Activated T-helper 9 cell treated with anti-CD3 and anti-CD28 coated beads, Interleukin-2, amount 50 U/mL, for 16 hours (primary cell): ENCODE measurements around the gene HS3ST6.
"Not testable (repeated sequence)": the region's sequence is repeated elsewhere in the genome, so short reads cannot be mapped to it uniquely, and the experiment has no call there.

ENCODE experiments used
- DNase-seq: peaks from one replicate; pipeline ENCODE4 v3.0.0-alpha.2; 2020; ENCODE audit warnings: low read depth

HS3ST6 gene

DNA sequence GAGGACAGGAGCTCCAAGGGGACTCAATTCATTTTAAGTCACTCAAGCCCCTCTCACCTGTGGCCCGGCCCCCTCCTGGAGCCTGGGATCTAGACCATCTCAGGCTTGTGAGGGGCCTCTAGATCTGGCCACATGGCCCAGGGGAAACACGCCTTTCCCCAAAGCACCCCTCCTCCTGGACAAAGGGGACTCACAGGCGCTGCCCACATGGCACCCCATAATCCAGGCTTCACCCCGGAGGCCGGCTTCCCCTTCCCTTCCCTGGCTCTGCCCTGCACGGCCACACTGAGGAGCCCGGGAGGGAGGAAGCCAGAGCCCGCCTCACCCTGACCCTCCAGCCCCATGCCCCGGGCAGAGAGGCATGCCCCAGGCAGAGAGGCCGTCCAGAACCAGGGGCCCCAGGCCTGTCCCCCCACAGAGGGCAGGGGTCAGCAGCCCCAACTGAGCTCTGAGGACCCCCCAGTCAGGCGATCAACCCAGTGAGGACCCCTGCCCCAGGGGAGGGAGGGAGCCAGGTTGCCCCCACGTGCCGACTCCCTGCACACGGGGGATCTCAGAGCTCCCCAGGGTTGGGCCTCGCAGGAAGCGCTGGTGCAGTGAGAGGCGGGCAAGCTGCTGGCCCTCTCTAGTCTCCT lies 10.9 kb downstream of the HS3ST6 start:
- no peak for DNase-seq

DNA sequence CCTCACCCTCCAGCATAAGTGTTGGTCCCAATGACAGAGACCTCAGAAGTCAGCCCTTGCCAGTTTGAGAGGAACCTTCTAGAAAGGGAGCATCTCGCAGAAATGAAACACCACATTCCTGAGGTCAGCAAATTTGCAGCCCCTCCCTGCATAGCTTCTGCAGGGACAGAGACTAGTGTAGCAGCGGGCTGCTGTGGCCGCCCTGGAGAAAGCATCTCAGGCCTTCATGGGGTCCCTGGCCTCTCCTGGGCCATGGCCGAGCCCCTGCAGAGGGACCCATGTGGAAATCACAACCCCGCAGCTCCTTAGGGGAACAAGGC lies 11.4 kb downstream of the HS3ST6 start:
- no peak for DNase-seq

DNA sequence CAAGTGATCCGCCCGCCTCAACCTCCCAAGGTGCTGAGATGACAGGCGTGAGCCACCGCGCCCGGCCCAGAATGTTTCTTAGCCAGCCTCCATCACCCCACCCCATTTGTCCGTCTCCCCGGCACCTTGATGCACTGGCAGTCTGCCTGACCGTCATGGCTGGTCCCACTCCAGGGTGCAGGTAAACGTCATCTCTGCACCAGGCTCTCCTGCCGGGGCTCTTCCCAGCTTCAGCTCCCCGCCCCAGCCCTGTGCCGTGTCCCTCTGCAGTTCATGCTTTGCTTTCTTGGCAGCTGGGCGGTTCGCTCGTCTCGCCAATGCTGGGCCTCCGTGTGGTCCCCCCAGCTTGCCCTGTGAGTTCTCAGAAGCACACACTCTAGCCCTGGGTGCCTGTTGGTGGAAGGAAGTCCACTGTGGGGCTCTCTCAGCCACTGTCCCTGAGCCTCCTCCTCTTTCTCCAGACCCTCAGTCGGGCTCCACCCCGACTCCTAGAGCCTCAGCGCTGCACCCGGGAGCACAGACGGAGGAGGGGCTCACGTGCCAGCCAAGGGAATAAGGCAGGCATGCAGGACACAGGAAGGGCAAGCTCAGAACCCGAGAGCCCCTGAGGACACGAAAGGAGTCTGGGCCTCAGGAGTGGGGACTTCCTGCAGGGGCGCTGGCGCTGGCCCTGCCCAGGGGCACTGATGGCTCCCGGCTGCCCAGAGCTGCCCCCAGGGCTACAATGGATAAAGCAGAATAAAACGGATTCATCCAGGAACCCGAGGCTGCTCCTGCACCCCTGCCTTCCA lies 12.0 kb downstream of the HS3ST6 start:
- no peak for DNase-seq

DNA sequence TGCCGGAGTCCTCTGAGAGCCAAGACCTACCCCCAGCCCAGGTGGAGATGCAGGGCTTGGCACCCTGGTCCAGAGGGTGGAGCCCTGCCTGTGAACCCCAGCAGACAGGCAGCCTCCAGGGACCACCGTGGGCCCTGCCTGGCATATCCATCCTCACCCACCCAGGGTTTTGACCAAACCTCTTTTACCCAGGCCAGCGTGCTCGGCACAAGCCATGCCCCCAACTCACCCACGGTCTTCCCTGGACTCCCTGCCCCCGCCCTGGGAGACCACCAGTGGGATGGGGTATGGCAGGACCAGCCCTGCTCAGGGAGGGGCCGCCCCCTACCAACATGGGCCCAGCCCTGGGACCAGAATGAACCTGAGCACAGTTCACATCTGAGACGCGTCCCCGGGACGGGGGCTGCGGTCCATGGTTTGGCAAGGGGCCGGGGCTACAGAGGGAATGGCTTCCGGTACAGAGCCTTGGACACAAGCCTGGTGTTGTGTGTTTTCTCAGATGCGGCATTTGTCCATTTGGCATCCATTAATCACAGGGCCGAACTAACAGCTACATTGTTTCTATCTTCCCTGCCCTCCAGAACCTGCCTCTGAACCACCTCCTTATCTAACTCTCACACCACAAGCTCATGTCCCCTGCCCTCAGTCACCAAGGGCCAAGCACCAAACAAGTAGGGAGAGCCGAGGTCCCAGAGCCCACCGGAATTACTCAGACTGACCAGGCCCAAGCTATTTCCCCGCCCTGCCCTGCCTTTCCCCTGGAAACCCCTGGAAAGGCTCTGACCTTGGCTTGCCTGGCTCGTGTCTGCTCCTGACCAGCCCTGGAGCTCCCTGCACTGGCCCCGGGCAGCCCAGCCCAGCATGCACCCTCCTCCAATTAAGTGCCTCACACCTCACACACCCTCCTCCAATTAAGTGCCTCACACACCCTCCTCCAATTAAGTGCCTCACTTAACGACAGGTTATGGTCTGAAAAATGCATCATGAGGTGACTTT lies 14.1 kb downstream of the HS3ST6 start:
- no peak for DNase-seq

DNA sequence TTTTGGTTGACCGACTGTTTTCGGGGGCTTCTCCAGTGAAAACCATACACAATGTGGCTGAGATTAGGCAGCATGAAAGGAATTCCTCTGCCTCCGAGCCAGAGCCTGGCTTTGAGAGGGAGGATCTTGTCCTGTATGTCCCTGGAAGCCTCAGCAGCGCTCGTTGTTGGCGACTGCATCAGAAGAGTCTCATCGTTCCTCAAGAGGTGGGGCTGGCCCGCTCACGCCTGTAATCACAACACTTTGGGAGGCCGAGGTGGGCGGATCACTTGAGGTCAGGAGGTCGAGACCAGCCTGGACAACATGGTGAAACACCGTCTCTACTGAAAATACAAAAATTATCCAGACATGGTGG lies 15.0 kb downstream of the HS3ST6 start:
- no peak for DNase-seq

DNA sequence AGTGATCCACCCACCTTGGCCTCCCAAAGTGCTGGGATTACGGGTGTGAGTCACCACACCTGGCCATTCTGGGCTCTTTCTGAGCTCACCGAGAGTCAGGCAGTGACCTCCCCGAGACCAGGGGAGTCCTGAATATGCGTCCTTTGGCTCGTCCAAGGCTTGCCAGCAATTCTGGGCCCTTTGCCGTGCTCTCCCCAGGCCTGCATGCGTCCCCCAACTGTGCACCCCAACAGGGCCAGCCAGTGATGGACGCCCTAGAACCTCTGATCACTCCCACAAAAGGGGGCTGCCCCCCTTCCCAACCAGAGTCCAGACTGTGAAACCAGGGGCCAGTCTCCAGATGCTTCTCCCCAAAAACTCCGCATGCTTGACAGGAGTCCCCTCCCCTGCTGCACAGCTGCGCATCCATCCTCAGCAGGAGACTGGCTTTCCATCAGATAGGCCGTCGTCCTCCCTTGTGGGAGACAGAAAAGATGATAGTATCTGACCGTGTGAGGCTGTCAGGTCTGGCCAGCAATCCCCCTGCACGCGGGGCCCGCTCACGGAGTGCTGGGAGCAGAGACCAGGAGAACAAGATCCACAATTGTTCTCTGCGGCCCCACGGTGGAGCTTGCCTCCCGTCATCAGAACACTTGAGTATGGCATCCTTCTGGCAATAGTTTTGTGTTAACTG lies 15.5 kb downstream of the HS3ST6 start:
- DNase-seq: no peak

DNA sequence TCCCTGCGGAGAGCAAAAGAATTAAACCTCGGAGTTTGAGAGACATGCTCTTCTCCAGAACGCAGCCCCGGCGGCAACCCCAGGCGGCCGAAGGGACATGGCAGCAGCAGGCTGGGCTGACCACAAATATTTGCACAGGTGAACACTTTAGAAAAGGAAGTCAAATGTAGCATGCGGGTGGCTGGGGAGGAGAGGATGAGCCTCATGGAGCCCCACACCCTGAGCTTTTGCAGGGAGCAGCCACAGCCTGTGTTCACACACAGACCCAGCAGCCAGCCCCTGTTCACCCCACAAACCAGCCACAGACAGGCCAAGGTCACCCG lies 17.8 kb downstream of the HS3ST6 start:
- DNase-seq: no peak

DNA sequence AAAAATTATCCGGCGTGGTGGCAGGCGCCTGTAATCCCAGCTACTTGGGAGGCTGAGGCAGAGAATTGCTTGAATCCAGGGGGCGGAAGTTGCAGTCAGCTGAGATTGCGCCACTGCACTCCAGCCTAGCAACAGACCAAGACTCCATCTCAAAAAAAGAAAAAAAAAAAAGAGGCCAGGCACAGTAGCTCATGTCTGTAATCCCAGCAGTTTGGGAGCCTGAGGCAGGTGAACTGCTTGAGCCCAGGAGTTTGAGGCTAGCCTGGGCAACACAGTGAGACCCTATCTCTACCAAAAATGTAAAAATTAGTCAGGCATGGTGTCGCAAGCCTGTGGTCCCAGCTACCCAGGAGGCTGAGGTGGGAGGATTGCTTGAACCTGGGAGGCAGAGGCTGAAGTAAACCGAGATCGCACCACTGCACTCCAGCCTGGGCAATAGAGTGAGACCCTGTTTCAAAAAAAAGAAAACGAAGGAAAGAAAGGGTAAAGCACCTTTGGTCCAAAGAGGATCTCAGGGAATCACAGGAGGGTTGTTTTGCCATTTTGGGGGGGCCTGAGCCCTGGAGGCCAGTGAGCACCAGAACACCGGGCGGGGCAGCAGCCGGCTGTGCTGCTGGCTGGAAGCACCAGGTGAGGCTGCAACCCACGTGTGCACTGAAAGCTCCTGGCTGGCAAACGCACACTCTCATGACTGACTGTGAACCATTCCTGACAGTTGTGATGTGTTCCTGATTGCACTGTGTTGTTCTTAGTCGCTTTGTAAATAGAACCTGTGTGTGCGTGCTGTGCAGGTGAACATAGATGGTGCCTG lies 18.4 kb downstream of the HS3ST6 start:
- no peak for DNase-seq

DNA sequence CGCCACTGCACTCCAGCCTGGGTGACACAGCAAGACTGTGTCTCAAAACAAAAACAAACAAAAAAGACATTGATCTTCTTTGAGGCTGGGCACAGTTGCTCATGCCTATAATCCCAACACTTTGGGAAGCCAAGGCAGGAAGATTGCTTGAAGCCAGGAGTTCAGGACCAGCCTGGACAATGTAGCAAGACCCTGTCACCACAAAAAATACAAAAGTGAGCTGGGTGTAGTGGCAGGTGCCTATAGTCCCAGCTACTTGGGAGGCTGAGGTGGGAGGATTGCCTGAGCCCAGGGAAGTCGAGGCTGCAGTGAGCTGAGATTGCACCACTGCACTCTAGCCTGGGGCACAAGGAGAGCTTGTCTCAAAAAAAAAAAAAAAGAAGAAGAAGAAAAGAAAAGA lies 20.5 kb downstream of the HS3ST6 start:
- DNase-seq: not testable (repeated sequence)

DNA sequence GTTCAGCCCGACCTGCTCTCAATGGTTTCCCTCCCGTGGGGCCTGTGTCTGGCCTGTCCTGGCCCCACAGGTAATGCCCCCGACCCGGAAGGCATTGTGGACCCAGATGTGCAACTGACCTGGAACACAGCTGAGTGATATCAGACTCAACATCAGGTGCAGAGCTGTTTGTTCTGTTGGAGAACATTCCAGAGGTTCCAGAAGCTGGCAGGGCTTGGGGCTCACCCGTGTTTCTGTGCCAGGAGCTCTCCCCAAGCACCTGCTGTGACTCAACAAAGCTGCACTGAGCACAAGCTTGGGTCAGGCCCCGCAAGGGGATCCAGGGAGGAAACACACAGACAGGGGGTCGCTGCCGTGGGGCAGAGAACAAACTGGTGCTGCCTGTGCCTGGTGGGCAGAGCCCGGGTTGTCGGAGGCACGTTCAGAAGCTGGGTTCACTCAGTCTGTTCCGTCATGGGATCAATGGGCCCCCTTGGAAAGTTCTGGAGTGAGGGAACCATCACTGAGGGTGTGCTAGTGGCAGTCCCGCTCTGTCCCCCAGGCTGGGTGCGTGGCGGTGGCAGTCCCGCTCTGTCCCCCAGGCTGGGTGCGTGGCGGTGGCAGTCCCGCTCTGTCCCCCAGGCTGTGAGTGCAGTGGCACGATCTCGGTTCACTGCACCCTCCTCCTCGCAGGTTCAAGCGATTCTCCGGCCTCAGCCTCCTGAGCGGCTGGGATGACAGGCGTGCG lies 22.1 kb downstream of the HS3ST6 start:
- DNase-seq: no peak

DNA sequence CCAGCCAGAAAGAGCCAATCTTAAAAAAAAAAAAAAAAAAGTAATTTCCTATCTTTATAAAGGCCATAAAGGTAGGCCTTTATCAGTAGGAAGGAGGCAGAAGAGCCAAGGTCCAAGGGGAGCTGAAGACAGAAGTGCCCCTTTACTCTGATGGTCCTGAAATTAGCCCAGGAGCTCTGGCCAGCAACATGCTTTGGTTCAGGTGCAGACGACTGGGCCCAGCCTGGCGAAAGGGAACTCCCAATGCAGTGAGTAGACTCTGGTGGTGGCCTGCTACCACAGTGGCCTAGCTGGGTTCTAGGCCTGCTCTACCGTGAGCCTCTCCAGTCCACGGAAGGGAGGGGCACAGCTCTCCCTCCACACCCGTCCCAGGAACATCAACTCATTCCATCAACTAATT lies 23.1 kb downstream of the HS3ST6 start:
- DNase-seq: no peak

DNA sequence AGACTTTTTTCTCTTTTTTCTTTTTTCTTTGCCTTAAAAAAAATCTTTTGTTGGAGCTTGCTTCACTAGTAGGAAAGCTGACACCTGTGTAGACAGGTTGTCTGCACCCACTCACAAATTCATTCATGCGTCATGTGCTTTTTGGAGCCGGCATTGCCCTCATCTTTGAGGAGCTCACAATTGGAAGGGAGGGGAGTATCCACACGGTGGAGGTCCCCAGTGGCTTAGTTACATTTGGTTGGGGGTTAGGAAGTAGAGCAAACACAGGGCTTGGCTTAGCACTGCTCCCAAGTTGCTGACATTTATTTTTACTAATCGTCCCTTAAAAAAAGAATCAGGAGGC lies 27.5 kb downstream of the HS3ST6 start:
- DNase-seq: no peak

DNA sequence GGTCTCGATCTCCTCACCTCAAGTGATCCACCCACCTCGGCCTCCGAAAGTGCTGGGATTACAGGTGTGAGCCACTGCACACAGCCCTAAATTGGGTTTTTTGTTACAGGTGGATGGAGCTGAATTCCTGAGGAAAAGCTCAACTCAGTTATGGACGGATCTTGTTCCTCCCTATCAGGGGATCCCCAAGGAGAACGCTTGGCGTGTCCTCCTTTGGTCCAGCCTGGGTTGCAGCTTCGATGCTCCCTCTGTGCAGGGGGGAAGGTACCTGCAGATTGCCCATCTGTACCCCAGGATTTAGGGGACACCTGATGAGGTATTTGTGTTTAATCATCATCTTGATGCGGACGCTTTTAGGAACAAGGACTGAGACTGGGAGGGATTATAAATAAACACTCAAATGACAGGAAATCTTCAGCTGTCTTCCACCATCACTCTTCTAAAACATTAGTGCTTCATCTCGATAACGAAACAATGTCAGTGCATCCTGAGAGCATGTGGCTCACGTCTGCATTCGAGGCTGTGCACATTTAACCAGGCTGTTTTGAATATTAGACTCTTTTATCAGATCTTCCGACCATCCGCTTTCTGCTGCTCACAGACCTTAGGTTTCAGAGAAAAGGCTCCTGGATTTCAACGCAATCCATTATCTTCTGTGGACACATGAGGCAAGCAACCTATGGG lies 28.0 kb downstream of the HS3ST6 start:
- no peak for DNase-seq

DNA sequence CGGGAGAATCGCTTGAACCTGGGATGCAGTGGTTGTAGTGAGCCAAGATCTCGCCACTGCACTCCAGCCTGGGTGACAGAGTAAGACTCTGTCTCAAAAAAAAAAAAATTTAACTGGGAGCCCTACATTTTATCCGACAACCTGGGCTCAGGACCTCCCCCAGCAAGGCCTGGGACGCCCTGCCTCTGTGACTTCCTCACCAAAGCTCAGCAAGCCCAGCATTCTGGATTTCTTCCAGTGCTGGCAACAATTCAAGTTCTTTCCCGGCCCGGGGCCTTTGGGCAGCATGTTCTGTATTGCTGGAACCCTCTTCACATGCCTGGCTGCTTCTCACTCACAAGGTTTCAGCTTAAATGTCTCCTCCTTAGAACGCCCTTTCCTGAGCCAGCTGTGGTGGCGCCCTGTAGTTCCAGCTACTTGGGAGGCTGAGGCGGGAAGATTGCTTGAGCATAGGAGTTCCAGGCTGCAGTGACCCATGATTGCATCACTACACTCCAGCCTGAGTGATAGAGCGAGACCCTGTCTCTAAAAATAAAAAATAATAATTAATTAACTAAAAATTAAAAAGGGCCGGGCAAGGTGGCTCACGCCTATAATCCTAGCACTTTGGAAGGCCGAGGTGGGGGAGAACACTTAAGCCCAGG lies 30.4 kb downstream of the HS3ST6 start:
- DNase-seq: no peak

DNA sequence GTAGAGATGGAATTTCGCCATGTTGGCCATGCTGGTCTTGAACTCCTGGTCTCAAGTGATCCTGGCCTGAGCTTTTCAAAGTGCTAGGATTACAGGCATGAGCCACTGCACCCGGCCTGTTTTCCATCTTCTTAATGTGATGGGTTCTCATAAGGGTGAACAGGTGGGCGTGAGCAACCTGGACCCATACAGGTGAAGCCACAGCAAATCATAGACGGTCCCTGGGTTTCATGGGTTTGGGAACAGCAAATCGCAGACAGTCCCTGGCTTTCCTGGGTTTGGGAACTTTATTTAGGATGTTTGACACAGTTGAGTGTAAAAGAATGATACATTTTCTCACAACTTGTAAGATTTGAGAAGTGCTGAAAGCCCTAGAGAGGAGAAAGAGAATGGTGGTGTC lies 33.3 kb downstream of the HS3ST6 start:
- DNase-seq: no peak

DNA sequence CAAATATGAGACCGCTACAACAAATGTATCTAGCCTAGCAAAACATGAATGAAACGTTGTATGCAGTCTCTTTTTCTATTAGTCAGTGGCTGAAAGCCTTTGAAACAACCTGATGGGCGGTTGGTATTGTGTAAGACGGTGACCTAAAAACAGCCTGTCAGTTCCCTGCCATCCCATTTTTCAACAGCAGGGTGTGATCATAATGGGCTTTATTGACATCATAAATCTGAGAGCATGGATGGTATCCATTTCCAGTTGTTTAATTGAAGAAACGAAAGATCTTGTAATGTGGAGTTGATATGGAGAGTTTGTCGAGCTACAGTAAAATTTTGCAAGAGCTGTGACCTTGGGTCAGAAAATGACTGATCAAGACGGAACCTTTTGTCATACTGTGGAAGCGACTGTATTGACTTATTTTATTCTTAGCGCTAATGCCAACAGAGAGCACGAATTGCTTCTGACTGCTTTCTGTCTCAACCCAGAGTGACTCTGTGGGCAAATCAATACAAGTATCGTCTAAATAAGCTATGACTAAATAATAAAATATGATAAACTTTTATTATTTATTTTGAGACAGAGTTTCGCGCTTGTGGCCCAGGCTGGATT lies 34.0 kb downstream of the HS3ST6 start:
- no peak for DNase-seq

DNA sequence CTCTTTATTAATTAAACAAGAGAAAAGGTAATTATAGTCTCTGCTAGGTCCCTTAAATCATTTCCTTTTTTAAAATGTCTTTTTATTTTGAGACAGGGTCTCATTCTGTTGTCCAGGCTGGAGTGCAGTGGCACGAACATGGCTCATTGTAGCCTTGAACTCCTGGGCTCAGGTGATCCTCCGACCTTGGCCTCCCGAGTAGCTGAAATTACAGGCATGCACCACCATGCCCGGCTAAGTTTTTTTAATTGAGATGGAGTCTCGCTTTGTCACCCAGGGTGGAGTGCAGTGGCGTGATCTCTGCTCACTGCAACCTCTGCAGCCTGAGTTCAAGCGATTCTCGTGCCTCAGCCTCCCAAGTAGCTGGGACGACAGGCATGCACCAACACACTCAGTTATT lies 37.0 kb downstream of the HS3ST6 start:
- DNase-seq: not testable (repeated sequence)

DNA sequence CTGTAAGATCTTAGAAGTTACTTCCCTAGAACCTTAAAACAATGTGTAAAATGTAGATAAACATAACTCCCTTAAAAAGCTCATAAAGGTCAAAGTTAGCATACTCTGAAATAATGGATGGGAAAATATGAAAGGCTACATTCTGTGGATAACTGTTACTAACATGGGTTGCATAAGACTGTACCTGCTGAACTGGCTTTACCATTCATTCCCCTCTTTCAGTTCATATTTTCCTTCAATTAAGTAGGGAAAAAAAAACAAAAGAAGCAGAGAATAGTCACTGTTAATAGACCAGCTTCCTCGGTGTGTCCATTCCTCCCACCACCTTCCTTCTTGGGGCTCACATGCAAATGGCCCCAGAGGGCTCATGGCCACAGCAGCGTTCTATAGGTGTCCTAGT lies 38.7 kb downstream of the HS3ST6 start:
- DNase-seq: no peak

DNA sequence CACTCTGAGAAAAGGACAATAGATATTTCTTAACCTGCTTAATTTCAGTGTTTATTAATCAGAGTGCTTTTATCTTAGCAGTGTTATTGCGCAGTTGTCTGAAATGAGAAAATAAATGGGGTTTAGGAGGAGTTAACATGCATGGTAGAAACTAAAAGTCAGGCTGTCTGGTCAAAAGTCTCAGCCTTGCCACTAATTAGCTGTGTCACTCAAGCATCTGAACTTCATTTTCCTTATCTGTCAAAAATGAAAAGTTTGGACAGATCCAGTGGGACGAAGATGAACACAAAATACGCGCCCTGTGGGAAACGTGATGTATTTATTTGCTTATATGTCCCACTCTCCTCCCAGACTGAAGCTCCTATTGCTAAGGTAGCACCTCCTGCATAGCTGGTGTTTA lies 40.0 kb downstream of the HS3ST6 start:
- no peak for DNase-seq

DNA sequence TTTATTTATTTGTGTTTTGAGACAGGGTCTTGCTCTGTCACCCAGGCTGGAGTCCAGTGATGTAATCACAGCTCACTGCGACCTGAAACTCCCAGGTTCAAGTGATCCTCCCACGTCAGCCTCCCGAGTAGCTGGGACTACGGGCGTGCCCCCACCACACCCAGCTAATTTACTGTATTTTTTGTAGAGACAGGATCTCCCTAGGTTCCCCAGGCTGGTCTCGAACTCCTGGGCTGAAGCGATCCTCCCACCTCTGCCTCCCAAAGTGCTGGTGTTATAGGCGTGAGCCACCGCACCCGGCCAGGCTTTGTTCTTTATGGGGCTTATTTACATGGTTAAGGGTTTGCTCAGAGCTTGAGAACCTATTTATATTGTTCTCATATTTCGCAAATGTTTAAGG lies 40.4 kb downstream of the HS3ST6 start:
- DNase-seq: no peak
